Endometrium (tissue), 2 donors: ENCODE results near the gene OGFR.

Experiments used
- FAIRE-seq: peaks from 2 replicates; lab custom pipeline; 2012; peaks lifted over from hg19 to GRCh38; lab: Jason Lieb, UNC
- donor health status: control.
- donor health status: control.

OGFR gene

DNA sequence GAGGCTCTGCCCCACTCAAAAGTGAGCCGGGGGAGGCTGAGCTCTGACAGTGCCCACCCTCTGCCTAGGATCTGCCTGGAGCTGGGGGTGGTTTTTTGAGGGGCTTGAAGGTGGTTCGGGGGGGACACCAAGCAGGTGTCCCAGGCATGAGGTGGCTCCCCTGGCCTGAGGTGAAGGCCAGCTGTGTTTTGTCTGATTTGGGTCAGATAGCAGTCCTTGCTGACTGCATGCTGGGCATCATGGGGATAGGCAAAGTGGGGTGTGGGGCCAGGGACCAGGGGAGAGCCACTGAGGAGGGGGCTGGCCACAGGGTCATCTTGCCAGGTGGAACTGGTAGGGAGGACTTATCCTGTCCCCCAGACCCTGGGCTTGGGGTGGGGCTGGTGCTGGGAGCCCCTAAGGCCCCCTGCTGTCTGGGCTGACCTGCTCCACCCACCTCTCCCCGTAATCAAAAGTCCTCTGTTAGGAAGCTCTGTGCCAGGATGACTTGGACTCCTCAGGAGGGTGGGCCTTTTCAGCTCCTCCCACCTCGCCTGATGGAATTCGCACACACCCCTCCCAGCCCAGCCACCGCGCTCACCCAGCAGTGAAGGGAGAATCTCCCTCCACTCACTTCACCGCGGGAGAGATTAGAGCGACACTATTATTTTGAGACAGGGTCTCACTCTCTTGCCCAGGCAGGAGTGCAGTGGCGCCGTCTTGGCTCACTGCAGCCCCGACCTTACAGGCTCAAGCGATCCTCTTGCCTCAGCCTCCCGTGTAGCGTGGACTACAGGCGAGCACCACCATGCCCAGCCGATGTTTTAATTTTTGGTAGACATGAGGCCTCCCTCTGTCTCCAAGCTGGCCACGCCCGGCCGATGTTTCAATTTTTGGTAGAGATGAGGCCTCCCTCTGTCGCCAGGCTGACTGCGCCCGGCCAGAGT lies 10.7 kb downstream of the OGFR start:
- no peak for FAIRE-seq

DNA sequence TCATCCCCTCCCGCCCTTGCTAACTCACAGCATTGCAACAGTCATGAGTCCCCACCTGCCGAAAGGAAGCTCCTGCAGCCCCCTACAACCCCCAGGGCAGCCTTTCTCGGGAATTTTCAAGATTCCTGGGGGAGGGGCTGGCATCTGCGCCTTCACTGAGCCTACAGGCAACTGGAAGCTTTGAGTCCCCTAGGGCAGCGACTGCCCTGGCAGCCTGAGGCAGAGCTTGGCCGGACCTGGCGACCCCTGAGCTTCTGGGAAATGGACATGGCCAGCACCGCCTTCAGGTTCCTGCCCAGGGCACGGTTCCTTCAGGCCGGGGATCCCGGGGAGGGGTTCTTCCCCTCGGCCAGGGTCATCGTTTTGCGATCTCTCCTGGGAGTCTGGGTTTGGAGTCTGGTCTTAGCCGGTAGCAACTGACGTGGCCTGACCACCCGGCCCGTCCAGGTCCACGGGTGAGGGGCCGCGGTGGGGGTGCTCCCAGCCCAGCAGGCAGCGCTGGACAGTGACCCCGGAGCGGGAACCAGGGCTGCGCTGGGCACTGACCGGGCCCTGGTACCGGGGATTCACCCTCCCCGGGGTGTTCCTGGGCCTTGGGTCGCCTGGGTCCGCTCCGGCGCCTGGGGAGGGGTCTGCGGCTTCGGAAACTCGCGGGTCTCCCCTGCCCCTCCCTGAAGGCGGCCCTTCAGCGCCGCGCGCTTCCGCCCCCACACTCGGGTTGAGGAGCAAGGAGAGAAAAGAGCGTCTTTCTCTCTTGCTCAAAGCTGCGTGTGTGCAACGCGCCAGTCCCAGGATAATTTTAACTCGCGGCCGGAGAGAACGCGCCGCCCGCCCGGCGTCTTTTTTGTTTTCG lies 11.6 kb downstream of the OGFR start:
- FAIRE-seq, result no peak

DNA sequence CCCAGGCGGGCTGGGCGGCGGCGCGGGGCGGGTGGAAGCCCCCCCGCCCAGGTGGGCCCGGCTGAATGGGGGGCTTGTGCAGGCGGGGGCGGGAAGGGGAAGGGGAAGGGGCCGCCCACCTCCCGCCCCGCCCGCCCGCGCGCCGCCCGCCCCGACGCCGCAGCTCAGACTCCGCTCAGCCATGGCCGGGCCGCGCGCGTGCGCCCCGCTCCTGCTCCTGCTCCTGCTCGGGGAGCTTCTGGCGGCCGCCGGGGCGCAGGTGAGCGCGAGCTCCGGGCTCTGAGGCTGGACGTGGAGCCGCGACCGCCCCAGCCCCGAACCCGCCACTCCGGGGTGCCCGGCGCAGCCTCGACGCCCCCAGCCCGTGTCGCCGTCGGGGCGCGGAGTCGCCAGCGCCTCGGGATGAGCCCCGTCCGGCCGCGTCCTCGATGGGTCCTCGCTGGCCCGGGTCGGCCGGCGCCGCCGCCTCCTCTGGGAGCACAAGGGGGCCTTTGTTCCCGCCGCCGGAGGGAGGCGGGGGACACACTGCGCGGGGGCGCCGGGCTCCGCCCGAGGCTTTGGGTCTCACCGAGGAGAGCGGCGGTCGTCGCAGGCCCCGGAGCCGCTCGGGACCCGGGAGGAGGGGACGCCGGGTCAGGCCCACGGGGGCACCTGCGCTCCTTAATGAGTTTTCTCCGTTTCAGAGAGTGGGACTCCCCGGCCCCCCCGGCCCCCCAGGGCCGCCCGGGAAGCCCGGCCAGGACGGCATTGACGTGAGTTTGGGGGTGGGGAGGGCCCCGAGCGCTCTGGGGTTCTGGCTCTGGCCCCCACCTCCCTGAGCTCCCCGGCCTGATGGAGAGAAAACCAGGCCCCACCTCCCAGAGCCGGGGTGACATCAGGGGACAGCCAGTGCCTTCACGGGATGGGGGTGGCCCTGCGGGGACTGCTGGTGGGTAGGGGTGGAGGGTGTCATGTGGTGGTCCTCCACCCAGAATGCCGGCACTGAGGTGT lies 12.5 kb downstream of the OGFR start, which contains the start of gene COL9A3:
COL9A3 (plus strand) TSS at position 167 of the 990 bp plus-strand sequence; CDS start at position 182, 15 bp downstream.
- FAIRE-seq, result no peak

DNA sequence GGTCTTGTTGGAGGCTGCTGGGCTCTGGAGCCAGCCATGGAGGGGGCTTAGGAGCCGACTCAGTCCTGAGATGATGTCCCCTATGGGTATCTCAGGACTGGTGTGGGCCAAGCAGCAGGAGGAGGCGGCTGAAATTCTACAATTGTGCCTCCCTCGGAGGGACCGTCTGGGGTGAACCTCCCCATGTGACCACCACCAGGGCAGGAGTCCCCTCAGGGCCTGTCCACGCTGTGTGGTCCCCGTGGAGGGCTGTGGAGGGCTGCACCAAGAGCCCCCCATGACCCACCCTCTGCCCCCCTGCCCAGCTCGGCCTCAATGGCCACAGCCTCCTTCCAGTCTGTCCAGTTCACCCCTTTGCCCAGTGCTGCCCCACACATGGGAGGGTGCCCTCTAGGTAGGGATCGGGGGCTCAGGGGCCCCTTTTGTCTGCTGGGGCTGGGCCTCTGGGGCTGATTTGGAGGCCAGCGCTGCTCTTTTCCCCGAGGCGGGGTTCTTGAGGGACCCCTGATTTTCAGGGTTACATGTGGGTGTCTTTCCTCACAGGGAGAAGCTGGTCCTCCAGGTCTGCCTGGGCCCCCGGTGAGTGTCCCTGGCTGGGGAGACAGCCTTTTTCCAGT lies 13.4 kb downstream of the OGFR start:
- FAIRE-seq, result no peak

DNA sequence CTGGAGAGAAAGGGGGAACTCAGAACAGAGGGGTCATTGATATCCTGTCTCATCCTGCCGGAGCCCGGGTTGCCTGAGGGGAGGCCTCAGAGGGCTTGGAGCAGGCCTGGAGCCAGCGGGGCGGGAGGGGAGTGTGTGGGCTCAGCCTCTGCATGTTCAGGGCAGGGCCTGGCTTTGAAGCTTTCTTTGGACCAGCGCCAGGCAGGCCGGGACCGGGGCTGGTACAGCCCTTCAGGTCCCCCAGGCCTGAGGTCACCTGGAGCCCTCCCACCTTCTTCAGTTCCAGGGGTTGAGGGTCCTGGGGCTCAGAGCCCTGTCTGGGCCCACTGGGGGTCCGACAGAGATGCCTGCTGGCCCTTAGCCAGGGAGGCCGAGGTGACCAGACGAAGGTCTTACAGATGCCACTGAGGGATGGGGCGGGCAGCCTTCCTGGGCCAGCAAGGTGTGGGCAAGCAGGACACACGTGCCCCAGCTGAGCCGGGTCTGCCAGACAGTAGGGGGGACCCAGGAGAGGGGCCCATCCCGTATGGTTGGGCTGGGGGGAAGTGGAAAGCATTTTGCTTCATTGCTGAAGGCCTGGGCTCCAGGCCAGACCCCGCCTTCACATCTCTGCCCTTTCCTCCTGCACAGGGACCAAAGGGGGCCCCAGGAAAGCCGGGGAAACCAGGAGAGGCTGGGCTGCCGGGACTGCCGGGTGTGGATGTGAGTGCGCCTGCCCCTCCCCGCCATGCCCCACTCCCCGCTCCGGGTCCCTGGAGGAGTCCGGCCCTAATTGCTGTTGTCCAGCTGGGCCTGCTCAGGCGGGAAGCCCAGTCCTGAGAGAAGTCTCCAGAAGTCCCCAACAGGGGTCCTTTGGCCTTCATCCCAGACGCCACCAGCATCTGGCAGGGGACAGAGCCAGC lies 14.2 kb downstream of the OGFR start:
- no peak for FAIRE-seq

DNA sequence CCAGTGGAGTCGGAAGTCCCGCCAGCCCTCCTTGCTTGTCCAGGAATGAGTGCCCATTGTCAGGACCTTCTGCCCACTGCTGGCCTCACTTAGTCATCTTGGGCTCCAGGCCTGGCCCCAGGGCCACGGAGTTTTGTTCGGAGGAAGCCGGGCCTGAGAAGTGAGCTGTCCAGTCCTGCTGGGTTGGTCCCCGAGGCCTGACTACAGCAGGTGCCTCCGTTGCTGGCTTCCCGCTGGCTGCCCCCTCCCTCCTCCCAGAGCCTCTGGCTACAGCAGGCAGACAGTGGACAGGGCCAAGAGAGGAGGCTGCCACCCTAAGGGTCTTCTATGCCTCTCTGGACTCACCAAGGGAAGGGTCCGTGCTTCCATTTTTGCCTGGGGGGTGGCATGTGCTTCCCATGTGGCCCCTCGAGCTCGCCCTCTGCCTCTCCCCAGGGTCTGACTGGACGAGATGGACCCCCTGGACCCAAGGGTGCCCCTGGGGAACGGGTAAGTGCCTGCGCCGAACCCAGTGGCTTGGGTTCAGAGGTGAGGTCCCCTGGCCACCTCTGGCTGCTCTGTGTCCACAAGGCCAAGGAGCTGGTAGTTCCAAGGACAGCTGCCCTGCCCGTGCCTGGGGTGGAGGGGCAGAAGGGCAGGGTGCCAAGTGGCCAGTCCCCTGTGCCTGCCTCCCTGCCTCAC lies 15.0 kb downstream of the OGFR start:
- FAIRE-seq, result no peak

DNA sequence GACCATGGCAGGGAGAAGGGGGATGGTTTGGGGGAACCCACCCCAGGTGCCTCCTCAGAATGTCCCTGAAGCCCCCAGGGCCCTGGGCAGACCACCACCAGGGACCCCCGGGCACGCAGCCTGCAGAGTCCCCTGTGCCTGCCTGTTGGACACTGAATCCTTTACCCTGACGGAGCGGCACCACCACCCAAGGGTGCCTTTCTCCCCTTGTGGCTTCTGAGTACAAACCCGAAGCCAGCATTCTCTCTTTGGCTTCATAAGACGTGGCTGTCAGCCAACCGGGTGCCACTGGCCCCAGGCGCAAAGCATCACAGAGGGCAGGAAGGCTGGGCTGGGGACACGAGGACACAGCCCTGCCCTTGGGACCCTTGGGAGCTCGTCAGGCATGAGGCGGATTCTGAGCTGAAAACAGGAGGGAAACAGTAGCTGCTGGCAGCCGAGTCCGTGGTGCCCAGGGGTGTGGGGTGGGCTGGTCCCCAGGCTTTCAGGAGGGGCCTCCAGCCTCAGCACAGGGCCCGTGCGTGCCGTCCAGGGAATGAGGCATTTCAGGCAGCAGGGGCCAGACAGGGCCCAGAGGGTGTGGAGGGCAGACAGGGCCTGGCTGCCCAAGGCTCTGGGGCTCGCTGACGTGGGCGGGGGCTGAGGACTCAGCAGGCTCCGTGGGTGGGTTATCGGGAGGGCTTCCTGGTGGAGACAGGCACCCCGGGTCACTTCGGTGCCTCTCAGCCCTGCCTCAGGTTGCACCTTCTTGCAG lies 15.8 kb downstream of the OGFR start:
- FAIRE-seq, result no peak

DNA sequence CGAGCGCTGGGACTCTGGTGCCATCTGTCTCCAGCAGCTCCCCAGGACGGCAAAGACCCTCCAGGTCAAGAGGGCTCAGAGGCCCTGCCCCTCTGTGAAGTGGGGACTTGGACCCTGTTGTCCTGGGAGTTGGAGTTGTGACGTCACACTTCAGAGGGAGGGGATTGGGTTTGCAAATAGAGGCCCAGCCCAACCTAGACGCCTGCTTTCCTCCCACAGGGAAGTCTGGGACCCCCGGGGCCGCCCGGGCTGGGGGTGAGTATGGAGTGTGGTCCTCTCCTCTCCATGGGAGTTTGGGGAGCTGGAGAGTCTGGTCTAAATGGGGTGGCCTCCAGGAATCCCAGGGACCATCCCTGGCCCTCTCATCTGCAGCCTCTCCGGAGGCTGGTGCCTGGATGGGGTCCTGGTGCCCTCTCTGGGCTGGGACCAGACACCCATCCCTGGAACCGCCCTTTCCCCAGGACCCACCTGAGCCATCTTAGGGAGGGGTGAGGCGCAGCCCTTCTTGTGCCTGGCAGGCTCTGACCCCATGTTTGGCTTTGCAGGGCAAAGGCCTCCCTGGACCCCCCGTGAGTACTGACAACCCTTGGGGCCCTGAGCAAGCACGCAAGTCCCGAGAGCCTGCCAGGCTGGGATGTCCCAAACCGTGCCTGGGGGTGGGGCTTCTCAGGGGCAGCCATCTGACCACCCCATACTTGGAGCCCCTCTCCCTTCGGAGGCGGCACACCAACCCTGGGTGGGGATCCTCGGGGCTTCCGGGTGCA lies 16.5 kb downstream of the OGFR start:
- no peak for FAIRE-seq

DNA sequence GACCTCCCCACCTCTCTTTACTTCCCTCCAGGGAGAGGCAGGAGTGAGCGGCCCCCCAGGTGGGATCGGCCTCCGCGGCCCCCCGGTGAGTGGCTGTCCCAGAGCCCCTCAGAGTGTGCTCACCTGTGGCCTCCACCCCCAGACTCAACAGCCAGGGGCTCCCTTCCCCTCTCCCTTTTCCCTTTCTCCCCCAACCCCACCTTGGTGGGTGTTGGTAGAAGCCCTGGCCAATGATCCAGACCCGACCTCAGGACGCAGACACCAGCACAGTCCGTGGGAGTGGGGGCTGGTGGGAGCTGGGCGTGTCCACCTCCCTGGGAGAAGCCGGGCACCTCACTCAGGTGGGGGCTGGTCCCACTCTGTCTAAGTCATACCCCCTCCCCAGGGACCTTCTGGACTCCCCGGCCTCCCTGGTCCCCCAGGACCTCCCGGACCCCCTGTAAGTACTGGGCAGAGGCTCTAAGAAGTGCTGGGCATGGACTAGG lies 17.1 kb downstream of the OGFR start:
- FAIRE-seq, result no peak

DNA sequence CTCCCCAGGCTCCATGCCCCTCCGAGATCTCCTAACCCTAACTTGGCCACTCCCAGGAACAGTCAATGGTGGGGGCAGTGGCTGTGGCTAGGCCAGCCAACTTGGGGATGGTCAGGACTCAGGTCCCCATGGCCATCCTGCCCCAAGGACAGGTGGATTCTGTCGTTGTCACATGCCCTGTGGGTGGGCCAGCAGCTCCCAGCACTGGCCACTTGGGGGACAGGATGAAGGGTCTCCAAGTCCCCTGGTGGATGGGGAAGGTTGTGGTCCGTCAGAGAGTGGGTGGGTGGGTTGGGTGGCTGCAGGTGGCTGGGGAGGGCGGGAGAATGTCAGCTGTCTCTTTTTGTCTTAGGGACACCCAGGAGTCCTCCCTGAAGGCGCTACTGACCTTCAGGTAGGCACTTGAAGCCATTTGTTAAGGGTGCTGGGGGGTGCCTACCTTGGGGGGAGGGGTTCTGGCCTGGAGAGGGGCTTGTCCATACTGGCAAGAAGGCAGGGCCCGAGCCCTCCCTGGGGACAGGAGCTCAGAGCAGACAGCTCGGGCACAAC lies 17.7 kb downstream of the OGFR start:
- FAIRE-seq, result no peak

DNA sequence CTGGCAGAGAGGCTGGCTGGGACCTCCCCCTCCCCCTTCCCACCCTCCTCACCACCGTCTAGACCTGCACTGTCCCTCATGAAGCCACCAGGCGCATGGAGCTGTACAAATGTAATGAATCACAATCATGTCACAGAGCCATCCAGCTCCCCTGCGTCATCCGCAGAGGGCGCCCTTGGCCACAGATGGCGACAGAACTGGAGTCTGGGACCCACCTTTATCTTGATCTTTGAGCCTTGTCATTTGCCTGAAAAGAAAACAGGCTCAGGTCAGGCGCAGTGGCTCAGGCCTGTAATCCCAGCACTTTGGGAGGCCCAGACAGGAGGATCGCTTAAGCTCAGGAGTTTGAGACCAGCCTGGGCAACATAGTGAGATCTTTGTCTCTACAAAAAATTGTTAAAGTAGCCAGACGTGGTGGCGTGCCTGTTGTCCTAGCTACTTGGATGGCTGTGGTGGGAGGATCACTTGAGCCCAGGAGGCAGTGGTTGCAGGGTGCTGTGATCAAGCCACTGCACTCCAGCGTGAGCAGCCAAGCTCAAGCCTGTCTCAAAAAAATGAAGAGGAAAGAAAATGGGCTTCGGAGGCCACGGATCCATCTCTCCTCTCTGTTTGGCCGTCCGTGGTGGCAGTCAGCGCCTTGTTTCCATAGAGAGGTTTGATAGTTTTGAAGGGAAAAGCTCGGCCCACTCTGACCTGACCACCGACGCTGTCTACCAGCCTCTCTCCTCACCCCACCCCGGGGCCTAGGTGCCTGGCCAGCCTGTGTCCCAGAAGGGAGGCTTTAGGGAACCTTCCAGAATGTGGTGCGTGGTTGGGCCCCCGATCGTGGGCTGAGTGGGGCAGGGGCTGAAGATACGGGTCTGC lies 18.4 kb downstream of the OGFR start:
- FAIRE-seq, result no peak

DNA sequence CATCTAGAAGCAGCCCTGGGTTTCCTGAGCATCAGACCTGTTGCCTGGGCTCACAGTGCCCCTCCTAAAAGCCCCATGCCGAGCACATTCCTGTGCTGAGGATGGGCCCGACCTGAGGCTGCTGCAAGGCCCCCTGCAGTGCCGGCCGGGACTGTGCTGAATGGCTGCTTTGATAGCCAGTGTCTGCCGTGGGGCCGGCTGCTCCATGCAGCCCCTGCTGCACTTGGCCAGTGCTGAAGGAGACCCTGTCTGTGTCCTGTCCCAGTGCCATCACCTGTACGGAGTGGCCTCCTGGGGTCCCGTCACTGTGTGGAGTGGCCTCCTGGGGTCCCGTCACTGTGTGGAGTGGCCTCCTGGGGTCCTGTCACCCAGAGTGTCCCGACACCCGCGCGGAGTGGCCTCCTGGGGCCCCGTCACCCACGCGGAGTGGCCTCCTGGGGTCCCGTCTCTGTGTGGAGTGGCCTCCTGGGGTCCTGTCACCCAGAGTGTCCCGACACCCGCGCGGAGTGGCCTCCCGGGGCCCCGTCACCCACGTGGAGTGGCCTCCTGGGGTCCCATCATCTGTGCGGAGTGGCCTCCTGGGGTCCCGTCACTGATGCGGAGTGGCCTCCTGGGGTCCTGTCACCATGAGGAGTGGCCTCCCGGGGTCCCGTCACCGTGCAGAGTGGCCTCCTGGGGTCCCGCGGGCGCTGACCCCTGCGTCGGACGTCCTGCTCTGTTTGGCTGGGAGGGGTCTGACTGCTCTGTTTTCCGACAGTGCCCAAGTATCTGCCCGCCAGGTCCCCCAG lies 19.2 kb downstream of the OGFR start:
- no peak for FAIRE-seq

DNA sequence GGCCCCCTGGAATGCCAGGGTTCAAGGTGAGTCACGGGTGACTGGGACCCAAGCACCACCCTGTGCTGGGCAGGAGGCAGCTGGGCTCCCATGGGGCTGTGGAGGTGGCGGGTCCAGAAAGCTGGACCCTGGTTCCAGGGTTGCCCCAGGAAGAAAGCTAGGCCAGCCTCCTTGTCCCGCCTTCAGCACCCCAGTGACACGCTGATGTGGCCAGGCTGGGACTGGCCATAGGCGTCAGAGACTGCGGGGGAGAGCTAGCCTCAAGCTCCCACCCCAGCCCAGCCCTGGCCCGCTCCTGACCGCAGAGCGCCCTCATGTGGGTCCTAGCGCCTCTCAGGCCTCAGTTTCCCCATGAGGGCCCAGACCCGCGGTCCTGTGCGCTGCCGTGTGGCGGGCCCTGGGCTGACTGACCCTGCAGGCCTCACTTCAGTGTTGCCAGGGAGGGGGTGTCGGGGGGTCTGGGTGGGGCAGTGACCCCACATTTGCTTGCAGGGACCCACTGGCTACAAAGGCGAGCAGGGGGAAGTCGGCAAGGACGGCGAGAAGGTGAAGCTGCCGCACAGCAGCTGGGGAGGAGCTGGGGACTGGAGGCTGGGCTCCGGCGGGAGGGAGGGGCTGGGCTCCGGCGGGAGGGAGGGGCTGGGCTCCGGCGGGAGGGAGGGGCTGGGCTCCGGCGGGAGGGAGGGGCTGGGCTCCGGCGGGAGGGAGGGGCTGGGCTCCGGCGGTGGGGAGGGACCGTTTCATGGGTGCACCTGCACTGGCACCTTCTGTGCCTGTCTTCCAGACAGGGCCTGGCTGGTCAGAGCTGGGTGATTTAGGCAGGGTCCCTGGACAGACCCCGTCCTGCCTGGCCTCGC lies 20.1 kb downstream of the OGFR start:
- FAIRE-seq, result no peak

DNA sequence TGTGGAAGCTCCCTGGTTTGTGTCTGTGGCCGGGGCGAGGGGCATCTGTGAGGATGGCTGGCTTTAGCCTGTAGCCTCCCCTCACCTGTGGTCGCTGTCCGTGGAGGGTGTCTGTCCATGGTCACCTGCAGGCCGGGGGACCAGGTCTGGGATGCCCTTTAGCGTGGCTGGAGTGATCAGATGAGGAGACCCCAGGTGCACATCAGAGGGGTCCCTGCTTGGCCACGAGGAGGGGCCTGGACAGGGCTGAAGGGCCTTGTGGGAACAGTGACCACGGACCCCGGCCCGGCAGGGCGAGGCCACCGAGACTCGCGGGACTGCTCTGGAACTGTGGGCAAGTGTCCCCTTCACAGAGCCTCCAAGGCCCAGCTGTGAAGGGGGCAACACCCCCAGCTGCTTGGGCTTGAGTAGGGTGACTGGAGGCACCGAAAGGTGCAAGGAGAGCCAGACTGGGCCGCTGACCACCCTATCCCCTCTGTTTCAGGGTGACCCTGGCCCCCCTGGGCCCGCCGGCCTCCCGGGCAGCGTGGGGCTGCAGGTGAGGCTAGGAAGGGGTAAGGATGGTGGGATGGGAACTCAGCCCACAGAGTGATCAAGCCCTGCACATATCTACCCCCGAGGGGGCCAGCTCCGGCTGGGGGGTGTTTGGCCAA lies 20.8 kb downstream of the OGFR start:
- FAIRE-seq, result no peak
